Loucy (cell line): ENCODE results near the gene CLSTN3.

Experiments
- CTCF ChIP-seq: fragments of 200-600 bp; sonication (generic); conservative IDR thresholded peaks from 2 replicates; pipeline ENCODE4 v1.5.1; 2014; ENCODE audit warnings: mild to moderate bottlenecking, antibody characterized with exemption, low read length
- EZH2phosphoT487 ChIP-seq: fragments of 200-600 bp; IDR thresholded peaks from 2 replicates; pipeline ENCODE4 v1.6.1; 2018; ENCODE audit warnings: antibody characterized with exemption, mild to moderate bottlenecking, moderate library complexity, borderline replicate concordance

- peak; percentile 68 for TF ChIP-seq CTCF
- no peak for TF ChIP-seq EZH2phosphoT487
Measured at GRCh38 chr12:7144414-7145120, 14.4 kb downstream of the CLSTN3 start.
